GM12801 (cell line): ENCODE measurements around the gene SCART1.

Experiments
- TF ChIP-seq, protein P1 (sequence below): IDR thresholded peaks from one replicate; pipeline ENCODE4 v1.5.1; 2011; ENCODE audit warnings: control low read depth; ENCODE audit not compliant: insufficient read length; ENCODE audit errors: extremely low read depth

The SCART1 gene

DNA sequence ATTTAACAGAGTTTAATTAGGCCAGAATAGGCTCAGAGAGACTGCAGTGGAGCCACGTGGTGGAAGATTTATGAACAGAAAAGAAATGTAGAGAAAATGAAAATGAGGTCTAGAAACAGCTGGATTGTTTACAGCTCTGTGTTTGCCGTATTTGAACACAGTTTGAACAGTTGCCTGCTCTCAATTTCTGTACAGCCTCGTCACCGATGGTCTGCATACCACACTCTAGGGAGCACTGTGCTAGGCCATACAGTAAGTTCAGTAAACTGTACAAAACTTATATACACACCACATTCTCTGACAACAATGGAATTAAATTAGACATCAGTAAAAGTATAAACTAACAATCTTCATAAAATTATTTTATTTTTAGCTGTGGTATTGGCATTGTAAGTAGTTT is 62.3 kb downstream of the SCART1 start:
- TF ChIP-seq, protein P1, sequence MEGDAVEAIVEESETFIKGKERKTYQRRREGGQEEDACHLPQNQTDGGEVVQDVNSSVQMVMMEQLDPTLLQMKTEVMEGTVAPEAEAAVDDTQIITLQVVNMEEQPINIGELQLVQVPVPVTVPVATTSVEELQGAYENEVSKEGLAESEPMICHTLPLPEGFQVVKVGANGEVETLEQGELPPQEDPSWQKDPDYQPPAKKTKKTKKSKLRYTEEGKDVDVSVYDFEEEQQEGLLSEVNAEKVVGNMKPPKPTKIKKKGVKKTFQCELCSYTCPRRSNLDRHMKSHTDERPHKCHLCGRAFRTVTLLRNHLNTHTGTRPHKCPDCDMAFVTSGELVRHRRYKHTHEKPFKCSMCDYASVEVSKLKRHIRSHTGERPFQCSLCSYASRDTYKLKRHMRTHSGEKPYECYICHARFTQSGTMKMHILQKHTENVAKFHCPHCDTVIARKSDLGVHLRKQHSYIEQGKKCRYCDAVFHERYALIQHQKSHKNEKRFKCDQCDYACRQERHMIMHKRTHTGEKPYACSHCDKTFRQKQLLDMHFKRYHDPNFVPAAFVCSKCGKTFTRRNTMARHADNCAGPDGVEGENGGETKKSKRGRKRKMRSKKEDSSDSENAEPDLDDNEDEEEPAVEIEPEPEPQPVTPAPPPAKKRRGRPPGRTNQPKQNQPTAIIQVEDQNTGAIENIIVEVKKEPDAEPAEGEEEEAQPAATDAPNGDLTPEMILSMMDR = no peak
